GM18505 (cell line): Measurements from ENCODE around the gene PECR.

ENCODE experiments used
- ATAC-seq: cut with Tn5 transposase; IDR thresholded peaks from one replicate; pipeline ENCODE4 v1.9.1; 2021; ENCODE audit not compliant: unreplicated experiment
- POLR2A ChIP-seq: IDR thresholded peaks from 4 replicates; pipeline ENCODE4 v1.6.1; 2011; ENCODE audit warnings: borderline replicate concordance; ENCODE audit not compliant: insufficient read depth, insufficient read length; ENCODE audit errors: extremely low read depth

PECR gene

DNA sequence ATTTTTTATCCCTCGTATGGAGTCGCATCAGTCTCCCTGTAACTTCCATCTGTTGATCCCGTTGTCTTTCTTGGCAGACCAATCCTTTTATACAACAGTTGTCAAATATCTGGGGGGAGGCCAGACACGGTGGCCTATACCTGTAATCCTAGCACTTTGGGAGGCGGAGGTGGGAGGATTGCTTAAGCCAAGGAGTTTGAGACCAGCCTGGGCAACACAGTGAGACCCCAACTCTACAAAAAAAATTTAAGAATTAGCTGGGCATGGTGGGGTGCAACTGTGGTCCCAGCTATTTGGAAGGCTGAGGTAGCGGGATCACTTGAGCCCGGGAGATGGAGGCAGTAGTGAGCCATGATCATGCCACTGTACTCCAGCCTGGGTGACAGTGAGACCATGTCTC lies 29.5 kb upstream of the PECR start:
- no peak for TF ChIP-seq POLR2A

DNA sequence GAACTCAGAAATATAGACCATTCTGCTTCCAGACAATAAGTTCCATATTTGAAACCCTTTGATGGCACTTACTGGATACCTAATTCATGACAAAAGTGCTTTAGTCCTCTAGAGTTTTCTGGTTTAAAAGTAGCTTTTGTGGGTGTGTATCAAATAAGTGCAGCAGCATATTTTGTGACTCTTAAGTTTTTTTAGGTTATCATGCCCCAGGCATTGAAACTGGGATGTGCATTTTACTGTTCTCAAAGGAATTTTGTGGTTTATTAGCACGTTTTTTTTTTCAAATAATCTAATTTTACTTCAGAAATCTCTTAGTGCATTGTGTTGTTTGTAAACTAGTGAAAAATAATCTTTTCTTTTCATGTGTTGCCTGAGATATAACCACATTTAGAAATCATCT lies 29.0 kb upstream of the PECR start:
- no peak for ATAC-seq

More for the DNA sequence above, 29.5 kb upstream of the PECR start:
- no peak for ATAC-seq

GRCh38 chr2:216109962-216110614 lies 28.5 kb upstream of the PECR start:
- TF ChIP-seq POLR2A: no peak
- ATAC-seq: no peak

More for the DNA sequence above, 29.0 kb upstream of the PECR start:
- no peak for TF ChIP-seq POLR2A

- peak; percentile 58 for ATAC-seq
Measured at GRCh38 chr2:216108967-216109921, 27.6 kb upstream of the PECR start, which contains the start of gene XRCC5. Gene XRCC5 (plus strand): TSS chr2:216109348. CDS start chr2:216109437, 89 bp downstream.

GRCh38 chr2:216108310-216108966 lies 26.8 kb upstream of the PECR start:
- ATAC-seq: no peak
- TF ChIP-seq POLR2A: no peak

More at GRCh38 chr2:216108967-216109921, 27.6 kb upstream of the PECR start, which contains the start of gene XRCC5:
- TF ChIP-seq POLR2A: peak; percentile 93

GRCh38 chr2:216107760-216108159 lies 26.2 kb upstream of the PECR start:
- ATAC-seq: no peak
- TF ChIP-seq POLR2A: no peak

- no peak for ATAC-seq
- TF ChIP-seq POLR2A: no peak
Measured at GRCh38 chr2:216107320-216107719, 25.7 kb upstream of the PECR start.

- ATAC-seq: no peak
- no peak for TF ChIP-seq POLR2A
Measured at GRCh38 chr2:216104691-216105090, 23.1 kb upstream of the PECR start.

- ATAC-seq: no peak
Measured at GRCh38 chr2:216103213-216103612, 21.6 kb upstream of the PECR start.

GRCh38 chr2:216101109-216101508 lies 19.5 kb upstream of the PECR start:
- no peak for ATAC-seq
- TF ChIP-seq POLR2A: no peak

More at GRCh38 chr2:216103213-216103612, 21.6 kb upstream of the PECR start:
- no peak for TF ChIP-seq POLR2A

DNA sequence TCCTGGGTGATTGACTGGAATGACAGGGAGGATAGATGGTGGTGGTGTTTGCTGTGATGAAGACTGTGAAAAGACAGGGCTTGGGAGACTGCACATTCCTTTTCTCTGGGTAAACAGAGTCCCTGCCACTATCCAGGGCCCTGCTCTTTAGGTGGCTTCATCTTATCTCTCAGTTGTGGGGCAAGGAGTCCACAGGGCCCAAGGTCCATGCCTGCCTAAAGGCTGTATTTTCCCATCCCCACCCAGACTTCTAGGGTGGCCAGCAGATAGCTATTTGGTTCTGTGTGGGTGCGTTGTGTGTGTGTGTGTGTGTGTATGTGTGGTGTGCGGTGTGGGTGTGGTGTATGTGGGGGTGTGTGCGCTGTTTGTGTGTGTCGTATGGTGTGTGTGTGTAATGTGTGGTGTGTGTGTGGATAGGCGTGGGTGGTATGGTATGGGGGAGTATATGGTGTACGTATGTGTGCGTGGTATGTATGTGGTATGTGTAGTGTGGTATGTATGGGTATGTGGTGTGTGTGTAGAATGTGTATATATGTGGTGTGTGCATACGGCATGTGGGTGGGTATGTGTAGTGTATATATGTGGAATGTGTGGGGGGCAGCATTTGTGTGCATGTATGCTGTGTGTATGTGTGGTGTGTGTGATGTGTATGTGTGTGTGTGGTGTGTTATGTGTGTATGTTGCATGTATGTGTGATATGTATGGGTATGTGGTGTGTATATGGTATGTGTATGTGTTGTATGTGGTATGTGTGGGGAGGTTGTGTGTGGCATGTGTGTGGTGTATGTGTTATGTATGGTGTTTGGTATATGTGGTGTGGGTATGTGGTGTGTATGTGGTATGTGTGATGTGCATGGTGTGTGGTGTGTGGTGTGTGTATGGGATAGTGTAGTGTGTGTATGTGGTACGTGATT lies 17.1 kb upstream of the PECR start:
- no peak for TF ChIP-seq POLR2A
- ATAC-seq: no peak

DNA sequence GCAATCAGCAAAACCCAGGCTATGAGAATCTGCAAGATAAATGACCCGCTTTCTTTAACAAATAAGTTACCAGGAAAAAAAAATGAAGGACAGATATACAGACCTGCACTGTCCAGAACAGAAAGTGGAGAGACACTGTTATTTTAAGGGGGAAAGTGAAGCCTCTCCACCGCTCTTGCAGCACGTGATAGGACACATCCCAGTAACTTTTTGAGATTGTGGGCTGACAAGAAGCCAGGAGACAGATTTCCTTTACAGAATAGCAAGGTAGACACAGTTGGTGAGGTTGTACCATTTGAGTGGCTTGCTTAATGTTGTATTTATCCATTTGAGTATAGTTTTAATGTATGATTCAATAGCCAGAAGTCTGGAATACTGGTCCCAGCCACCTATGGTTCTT lies 13.1 kb upstream of the PECR start:
- no peak for TF ChIP-seq POLR2A
- ATAC-seq: no peak

- ATAC-seq: no peak
- no peak for TF ChIP-seq POLR2A
Measured at GRCh38 chr2:216092646-216093045, 11.0 kb upstream of the PECR start.

DNA sequence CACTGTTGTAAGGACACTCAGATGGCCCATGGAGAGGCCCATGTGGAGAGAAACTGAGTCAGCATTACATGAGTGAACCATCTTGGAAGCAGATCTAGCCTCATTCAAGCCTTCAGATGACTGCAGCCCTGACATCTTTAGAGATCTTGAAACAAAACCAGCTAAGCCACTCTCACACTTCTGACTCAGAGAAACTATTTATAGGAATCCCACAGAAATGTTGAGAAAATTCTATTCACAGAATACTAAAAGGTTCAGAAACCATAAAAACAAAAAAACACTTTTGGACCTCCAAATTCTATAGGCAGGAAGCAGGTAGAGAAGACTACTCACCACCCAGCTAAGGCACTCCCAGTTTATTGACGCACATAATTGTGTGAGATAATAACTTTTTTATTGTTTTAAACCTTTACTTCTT lies 8.8 kb upstream of the PECR start:
- no peak for ATAC-seq
- no peak for TF ChIP-seq POLR2A
